Stomach (tissue), 4 donors: ENCODE measurements around the gene OMA1.

Experiments
- EP300 ChIP-seq: sonication (generic); formaldehyde crosslinking; IDR thresholded peaks from one replicate; pipeline ENCODE4 v1.6.1; 2017; ENCODE audit warnings: antibody characterized with exemption
- POLR2A ChIP-seq, 4 donors: fragments of 450-650 bp; IDR thresholded peaks; one replicate each; pipeline ENCODE4 v1.6.1; 2016; ENCODE audit warnings: antibody characterized with exemption in 4 of 4, control low read depth in 2 of 4, mild to moderate bottlenecking in 1 of 4, moderate library complexity in 1 of 4
- TF ChIP-seq, protein P1 (sequence below), 7 experiments: fragments of 450-650 bp in 4 of 7; fragments of 200-600 bp in 3 of 7; sonication (generic) in 3 of 7; IDR thresholded peaks; one replicate each; pipeline ENCODE4 v1.5.1; 2016 to 2019; ENCODE audit warnings: antibody characterized with exemption in 7 of 7, control low read depth in 2 of 7, mild to moderate bottlenecking in 1 of 7

GRCh38 chr1:58585166-58585565, 38.6 kb upstream of the OMA1 start:
- TF ChIP-seq POLR2A (IDR thresholded peaks at IDR 0.05) = no peak
- TF ChIP-seq, protein P1, sequence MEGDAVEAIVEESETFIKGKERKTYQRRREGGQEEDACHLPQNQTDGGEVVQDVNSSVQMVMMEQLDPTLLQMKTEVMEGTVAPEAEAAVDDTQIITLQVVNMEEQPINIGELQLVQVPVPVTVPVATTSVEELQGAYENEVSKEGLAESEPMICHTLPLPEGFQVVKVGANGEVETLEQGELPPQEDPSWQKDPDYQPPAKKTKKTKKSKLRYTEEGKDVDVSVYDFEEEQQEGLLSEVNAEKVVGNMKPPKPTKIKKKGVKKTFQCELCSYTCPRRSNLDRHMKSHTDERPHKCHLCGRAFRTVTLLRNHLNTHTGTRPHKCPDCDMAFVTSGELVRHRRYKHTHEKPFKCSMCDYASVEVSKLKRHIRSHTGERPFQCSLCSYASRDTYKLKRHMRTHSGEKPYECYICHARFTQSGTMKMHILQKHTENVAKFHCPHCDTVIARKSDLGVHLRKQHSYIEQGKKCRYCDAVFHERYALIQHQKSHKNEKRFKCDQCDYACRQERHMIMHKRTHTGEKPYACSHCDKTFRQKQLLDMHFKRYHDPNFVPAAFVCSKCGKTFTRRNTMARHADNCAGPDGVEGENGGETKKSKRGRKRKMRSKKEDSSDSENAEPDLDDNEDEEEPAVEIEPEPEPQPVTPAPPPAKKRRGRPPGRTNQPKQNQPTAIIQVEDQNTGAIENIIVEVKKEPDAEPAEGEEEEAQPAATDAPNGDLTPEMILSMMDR (IDR thresholded peaks at IDR 0.05) = no peak
- TF ChIP-seq EP300 = no peak
